GM19395 (cell line): Measurements from ENCODE around the gene DCAF6.
A peak's percentile ranks its signal among the peaks of the same experiment; 100 is the strongest.
"Not testable (repeated sequence)": the region's sequence is repeated elsewhere in the genome, so short reads cannot be mapped to it uniquely, and the experiment has no call there.

Experiments used
- ATAC-seq: cut with Tn5 transposase; IDR thresholded peaks from one replicate; pipeline ENCODE4 v1.9.1; 2021; ENCODE audit warnings: mild to moderate bottlenecking, moderate library complexity; ENCODE audit not compliant: unreplicated experiment

DCAF6 gene

DNA sequence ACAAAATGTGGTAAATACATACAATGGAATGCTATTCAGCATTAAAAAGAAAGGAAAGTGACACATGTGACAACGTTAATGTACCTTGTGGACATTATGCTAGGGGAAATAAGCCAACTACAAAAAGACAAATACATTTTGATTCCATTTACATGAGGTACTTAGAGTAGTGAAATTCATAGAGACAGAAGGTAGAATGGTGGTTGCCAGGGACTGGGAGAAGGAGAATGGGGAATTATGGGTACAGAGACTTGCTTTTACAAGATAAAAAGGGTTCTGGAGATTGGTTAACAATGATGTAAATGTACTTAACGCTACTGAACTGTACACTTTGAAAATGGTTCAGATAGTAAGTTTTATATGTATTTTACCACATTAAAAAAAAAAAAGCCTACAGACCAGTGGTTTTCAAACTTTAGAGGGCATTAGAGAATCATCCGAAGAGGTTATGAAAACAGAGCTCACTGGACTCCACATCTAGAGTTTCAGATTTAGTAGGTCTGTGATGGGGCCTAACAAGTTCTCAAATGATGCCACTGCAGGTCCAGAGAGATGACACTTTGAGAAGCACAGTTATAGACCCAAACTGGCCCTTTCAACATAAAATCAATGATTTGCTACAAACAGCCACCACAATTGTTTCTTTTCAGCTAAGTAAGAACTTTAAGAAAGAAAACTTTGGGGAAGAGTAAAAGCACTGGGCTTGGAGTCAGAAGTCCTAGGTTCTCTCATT lies 13.0 kb upstream of the DCAF6 start:
- ATAC-seq, result peak; percentile 43

- no peak for ATAC-seq
These were observed 12.4 kb upstream of the DCAF6 start for GRCh38 chr1:167924102-167924501.

- ATAC-seq, result no peak
These were observed 11.8 kb upstream of the DCAF6 start for GRCh38 chr1:167924543-167925231.

GRCh38 chr1:167926486-167926997 lies 9.9 kb upstream of the DCAF6 start:
- no peak for ATAC-seq

DNA sequence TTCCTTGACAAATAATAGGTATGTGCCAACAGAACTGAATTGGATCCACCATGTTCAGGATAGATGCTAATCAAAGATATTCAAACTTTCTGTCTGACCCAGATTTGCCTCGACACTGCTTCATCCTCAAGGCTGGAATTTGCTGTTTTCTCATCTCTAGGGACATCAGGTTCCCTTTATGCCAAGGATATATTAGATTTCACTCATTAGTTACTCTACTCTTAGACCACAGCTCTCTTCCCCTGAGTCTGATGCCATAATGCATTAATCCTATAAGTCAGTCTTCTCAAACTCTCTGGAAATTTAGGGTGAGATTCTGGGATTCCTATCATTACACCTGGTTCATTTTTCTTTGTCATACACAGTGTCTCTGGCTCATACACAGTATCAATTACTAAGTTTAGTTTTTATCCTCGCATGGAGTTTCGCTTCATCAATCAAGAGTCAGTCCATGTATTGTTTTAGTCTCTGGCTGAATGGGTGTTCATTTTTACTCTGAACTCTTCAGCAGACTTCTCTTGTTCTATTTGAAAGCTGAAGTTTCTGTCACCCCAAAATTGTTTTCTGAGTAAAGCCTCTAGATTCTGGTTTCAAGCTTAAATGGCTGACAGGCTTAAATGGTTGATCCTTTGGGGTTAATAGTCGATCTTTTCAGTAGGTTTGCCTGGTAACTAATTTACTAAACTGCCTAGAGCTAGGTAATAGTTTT lies 9.3 kb upstream of the DCAF6 start:
- peak; percentile 54 for ATAC-seq

DNA sequence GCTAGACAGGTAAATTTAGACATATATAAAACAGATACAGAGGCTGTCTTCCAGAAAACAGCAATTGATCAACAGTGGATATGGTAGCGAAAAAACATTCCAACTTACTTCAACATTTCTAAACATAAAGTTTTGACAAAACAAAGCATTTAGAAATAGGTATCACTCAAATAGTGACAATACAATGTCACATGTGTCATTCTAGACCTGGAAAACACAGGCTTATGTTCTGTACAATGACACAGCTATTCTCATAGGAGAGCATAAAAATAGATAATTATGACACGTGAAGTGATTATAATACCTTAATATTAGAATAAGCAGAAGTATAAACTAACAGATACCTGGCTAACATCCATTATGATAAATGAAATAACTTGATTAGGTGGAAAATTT lies 8.0 kb upstream of the DCAF6 start:
- ATAC-seq, result no peak

- not testable (repeated sequence) for ATAC-seq
These were observed 7.6 kb upstream of the DCAF6 start for GRCh38 chr1:167928919-167929318.

- ATAC-seq, result no peak
These were observed 6.8 kb upstream of the DCAF6 start for GRCh38 chr1:167929725-167930124.

DNA sequence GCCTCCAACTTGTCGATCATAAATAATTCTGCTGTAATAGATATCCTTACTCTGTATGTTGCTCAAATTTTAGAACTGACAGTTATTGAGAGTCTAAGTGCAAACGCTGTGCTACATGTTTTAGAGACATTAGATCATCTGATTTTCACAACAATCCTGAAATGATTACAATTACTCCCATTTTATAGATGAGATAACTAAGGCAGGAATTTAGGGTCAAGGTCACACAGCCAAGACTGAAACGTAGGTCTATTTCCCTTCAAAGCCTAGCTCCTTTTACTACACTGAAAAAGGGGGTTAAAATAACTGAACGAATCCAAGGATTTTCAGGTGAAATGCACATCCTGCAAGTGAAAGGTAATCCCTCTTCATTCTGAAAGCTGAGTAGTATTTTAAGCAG lies 2.7 kb upstream of the DCAF6 start:
- ATAC-seq, result no peak

DNA sequence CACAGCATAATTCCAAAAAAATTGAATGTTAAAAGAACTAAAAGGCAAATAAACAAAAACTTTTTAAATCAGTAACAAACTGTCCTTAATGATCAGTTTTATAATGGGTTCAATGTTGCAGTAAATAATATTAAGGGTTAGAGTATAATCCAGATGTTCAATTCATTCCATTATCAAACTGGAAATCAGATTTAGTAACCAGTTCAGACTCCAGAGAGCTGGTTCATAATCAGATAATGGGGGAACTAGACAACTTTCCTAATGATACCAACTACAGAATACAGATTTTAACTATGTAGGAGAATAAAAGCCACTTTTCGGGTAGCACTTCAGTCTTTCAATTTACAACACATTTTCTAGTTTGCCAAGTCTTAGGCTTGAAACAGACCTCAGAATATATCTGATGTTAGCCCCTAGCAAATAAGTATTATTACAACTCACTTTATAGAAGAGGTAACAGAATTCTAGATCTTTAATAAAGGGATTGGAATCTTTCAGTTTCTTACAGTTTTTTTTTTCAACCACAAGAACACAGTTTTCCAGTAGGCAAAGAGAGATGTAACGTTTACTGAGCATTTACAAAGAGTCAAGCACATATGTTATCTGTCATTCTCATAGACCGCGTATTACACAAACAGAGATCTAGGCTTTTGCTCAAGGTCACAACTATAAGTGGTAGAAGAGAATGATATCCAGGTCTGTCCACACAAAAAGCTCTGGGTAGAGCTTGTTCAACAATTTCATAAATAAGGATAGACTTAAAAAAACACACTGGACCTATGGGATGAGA lies 1.9 kb upstream of the DCAF6 start:
- no peak for ATAC-seq

- peak; percentile 10 for ATAC-seq
These were observed 1.0 kb upstream of the DCAF6 start for GRCh38 chr1:167935216-167936067.

- peak; percentile 16 for ATAC-seq
These were observed 636 bp downstream of the DCAF6 start, which contains the start of gene MPC2 for GRCh38 chr1:167936930-167937708. MPC2 (minus strand) TSS chr1:167937072; CDS start chr1:167935841, 1,231 bp downstream.

DNA sequence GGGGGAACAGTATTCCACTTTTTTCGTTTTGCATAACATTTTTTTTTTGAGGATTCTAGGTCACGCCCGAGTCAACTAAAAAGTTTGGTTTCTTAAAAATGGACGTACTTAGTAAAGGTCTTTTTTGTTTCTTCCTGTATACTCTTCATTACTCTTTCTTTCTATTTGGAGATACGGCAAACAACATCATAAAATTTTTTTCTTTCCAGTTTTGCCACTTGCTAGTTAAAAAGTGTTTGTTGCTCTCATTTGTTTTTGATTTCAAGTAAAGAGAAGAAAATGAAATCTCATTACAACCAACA lies 1.2 kb downstream of the DCAF6 start:
- no peak for ATAC-seq

DNA sequence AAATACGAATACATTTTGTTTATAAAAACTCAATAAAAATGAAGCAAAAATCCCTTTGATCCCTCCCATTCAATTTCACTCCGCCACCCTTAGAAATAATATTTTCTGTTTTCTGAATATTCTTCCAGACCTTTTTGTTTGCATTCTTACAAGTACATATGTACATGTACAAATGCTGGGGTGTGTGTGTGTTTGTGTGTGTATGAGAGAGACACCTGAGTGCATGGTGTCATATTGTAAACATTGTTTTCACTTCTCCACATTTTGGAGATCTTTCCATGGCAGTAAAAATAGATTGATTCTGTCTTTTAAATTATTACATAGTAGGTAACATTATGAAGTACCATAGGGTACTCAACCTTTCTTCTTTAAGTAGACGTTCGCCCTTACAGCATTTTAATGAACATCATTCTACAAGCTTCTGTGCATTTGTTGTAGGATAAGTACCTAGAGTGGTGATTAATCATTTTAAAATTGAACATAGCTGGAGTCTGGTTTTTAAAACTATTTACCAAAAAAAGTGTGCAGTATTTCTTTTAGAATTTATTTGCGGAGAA lies 1.7 kb downstream of the DCAF6 start:
- ATAC-seq, result no peak

GRCh38 chr1:167940264-167940663 lies 3.8 kb downstream of the DCAF6 start:
- ATAC-seq, result no peak

- ATAC-seq, result no peak
These were observed 7.1 kb downstream of the DCAF6 start for GRCh38 chr1:167943541-167943940.

- ATAC-seq, result no peak
These were observed 11.2 kb downstream of the DCAF6 start for GRCh38 chr1:167947733-167948132.

DNA sequence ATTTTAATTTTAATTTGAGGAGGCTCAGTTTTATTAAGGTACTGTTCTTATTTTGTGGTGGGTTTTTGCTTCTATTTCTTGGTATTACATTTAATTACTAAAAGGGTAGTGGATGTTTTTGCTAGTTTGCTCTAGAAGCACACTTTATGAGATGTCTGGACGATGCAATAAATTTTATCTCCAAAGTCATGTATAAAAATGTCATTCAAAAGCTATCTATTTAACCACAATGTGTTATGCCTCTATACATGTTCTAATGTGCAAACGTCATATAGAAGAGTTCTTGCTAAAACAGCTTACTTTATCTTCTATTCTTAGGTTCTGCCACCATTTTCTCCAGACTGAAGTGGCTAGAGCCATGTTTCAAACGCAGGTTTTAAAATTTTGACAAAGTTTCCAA lies 13.3 kb downstream of the DCAF6 start:
- ATAC-seq, result no peak

- ATAC-seq, result no peak
These were observed 14.1 kb downstream of the DCAF6 start for GRCh38 chr1:167950569-167950968.
